GM10248 (cell line): ENCODE results near the gene ADAMTS3.

ENCODE experiments used
- CTCF ChIA-PET: fragments of 300-600 bp; sonication (Branson Sonifier 250); formaldehyde crosslinking; extraction: SDS; loops from one replicate; lab custom pipeline; 2021; ENCODE audit warnings: antibody characterized with exemption; lab: Yijun Ruan, JAX
- POLR2A ChIA-PET: fragments of 350-650 bp; sonication (Branson Sonifier 250); formaldehyde crosslinking; extraction: SDS; loops from one replicate; lab custom pipeline; 2020; ENCODE audit warnings: antibody characterized with exemption; lab: Yijun Ruan, JAX
- DNase-seq: peaks from one replicate; pipeline ENCODE4 v3.0.0; 2012; ENCODE audit errors: extremely low spot score
- TF ChIP-seq, protein P1 (sequence below): IDR thresholded peaks from 2 replicates; pipeline ENCODE4 v1.5.1; 2012; ENCODE audit warnings: mild to moderate bottlenecking, low read depth; ENCODE audit errors: extremely low read depth, missing control alignments, control extremely low read depth

ADAMTS3 gene

DNA sequence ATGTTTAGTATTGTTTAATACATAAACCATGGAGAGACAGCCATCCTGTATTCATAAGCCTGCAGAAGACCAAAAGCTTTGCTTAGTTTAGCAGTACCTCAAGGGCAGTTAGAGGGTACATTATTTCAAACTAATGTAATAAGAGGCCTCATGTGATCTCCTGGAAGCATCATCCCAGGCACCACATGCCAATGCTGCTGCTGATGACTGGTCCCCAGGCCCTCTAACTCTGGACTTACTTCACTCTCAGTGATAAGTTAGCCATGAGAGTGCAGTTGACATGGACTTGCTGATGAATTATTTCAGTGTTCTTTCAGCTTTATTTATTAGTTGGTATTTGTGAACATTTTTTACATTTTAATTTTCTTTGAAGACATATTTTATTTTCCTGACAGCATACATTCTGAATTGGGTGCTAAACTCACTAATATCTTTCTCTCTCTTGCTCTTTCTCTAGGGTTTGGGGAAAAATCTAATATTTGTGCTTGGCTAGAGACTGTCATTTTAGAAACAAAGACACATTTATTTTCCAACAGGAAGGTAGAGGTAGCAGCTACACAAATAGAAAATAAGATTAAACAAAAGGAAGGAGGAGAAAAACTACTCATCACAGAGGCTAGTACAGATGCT lies 329.4 kb downstream of the ADAMTS3 start:
- TF ChIP-seq, protein P1, sequence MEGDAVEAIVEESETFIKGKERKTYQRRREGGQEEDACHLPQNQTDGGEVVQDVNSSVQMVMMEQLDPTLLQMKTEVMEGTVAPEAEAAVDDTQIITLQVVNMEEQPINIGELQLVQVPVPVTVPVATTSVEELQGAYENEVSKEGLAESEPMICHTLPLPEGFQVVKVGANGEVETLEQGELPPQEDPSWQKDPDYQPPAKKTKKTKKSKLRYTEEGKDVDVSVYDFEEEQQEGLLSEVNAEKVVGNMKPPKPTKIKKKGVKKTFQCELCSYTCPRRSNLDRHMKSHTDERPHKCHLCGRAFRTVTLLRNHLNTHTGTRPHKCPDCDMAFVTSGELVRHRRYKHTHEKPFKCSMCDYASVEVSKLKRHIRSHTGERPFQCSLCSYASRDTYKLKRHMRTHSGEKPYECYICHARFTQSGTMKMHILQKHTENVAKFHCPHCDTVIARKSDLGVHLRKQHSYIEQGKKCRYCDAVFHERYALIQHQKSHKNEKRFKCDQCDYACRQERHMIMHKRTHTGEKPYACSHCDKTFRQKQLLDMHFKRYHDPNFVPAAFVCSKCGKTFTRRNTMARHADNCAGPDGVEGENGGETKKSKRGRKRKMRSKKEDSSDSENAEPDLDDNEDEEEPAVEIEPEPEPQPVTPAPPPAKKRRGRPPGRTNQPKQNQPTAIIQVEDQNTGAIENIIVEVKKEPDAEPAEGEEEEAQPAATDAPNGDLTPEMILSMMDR = no peak
- ChIA-PET POLR2A (no interaction called here), CTCF (interaction anchor here (2.3 kb wide), 1 partner anchor 20 kb away, joined by 6 read pairs; no protein-coding TSS in a partner anchor)
- no peak for DNase-seq
